RCC 7860 (cell line): Measurements from ENCODE around the gene DBN1.
"Not testable (repeated sequence)": the region's sequence is repeated elsewhere in the genome, so short reads cannot be mapped to it uniquely, and the experiment has no call there.

Experiments used
- DNase-seq: peaks from one replicate; pipeline ENCODE4 v3.0.0-alpha.2; 2015; ENCODE audit warnings: low spot score
- FAIRE-seq: peaks from 2 replicates; lab custom pipeline; 2012; peaks lifted over from hg19 to GRCh38; lab: Jason Lieb, UNC

DBN1 gene

GRCh38 chr5:177491983-177492746 lies 18.7 kb upstream of the DBN1 start:
- no peak for FAIRE-seq
- no peak for DNase-seq

DNA sequence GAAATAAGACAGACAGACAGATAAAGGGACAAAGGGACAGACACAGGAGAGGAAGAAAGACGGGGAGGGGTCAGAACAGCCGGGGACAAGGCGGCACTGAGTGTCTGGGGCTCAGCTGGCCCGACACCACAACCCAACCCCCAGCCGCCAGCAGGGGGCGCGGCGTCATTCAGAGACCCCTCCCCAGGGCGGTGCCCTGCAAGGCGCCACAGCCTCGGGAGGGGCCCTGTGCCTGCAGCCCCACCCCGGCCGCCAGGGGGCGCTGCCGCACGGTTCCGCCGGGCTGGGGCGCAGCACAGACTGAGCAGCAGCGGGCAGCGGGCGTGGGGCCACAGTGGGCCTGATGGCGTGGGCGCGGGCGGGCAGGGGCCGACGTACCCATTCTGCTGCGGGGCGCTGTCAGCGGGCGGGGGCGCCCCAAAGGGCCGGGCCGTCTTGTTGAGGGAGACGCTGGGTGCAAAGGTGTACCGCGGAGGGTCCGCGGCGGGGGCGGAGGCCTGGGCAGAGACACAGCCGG lies 18.1 kb upstream of the DBN1 start:
- no peak for DNase-seq
- FAIRE-seq = no peak

- no peak for DNase-seq
- FAIRE-seq = no peak
Observed at GRCh38 chr5:177490992-177491391, 17.6 kb upstream of the DBN1 start.

DNA sequence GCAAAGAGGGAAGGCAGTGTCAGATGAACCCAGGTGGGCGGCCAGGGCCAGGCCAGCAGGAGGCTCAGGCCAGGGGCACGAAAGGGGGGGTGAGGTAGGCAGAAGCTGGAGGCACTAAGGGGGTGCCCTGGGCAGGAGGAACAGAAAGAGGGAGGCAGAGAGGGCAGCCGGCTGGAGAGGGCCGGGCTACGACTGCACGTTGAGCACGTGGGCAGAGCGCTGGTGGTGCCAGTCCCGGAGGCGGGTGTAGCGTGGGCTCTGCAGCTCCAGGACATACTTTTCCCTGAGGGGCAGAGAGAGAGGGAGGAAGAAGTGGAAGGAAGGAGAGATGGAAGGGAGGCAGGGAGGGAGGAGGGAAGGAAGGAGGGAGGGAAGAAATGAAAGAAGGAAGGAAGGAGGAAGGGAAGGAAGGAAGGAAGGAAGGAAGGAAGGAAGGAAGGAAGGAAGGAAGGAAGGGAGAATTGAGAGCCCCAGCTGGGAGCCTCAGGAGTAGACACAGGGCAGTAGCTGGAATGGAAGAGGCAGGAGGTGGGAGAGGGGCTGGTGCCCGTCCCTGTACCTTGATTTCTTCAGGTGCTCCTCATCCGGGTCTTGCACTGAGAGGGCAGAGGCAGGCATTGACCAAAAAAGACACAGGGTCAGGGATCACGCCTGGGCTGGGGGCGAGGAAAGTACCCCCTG lies 17.0 kb upstream of the DBN1 start:
- no peak for DNase-seq
- no peak for FAIRE-seq

GRCh38 chr5:177489119-177489716 lies 15.8 kb upstream of the DBN1 start:
- DNase-seq (no peak), FAIRE-seq (no peak)

DNA sequence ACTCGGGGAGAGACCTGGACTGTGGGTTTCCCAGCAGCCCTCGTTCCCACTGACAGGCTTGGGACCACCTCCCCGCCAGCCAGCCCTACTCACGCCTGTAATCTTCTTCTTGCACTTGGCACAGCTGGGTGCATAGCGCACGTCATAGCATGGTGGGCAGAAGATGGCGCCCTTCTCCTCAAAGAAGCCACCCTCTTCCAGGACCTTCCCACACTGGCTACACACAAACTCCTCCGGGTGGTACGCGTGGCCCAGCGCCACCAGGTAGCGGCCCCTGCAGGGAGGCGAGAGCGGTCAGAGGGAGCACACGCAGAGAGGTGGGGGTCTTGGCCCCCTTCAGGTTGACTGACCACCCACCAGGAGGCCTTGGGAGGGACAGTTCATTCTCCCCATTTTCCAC lies 14.5 kb upstream of the DBN1 start:
- DNase-seq = no peak
- FAIRE-seq = no peak

DNA sequence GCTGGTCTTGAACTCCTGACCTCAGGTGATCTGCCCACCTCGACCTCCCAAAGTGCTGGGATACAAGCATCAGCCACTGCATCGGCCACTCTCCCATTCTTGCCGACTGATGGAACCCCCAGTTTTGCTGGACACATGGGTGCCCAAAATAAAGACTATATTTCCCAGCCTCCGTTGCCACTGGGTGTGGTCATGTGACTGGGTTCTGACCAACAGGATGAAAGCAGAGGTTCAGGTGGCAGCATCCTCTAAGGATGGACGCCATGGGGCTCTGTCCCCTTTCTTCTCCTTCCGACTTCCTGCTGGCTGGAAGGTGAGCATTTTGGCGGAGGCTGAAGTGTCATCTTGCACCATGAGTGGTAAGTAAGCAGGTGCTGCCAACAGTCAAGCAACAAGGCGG lies 13.7 kb upstream of the DBN1 start:
- DNase-seq (no peak), FAIRE-seq (no peak)

DNA sequence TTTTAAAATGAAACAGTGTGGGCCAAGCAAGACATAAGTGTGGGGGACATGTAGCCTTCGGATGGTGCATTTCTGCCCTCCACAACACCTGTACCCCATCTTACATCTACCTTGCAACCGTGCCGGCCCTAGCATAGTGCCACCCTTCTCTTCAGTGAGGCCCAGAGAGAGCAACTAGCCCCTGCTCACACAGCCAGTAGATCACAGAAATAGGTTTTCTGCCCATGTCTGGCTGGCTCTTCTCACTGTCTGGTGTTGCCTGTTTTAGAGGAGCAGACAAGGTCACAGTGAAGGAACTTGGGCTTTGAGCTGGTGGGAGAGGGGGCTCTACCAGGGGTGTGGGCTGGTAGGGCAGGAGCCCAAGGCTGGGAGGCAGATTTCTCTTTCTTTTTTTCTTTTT lies 12.8 kb upstream of the DBN1 start:
- DNase-seq (no peak), FAIRE-seq (no peak)

DNA sequence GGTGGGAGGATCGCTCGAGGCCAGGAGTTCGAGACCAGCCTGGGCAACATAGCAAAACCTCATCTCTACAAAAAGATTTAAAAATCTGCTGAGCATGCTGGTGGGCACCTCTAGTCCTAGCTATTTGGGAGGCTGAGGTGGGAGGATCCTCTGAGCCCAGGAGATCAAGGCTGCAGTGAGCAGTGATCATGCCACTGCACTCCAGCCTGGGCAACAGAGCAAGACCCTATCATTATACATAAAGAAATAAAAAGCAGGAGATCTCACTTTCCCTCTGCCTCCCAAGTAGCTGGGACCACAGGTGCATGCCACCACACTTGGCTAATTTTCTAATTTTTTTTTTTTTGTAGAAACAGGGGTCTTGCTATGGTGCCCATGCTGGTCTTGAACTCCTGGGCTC lies 12.3 kb upstream of the DBN1 start:
- not testable (repeated sequence) for FAIRE-seq, DNase-seq

DNA sequence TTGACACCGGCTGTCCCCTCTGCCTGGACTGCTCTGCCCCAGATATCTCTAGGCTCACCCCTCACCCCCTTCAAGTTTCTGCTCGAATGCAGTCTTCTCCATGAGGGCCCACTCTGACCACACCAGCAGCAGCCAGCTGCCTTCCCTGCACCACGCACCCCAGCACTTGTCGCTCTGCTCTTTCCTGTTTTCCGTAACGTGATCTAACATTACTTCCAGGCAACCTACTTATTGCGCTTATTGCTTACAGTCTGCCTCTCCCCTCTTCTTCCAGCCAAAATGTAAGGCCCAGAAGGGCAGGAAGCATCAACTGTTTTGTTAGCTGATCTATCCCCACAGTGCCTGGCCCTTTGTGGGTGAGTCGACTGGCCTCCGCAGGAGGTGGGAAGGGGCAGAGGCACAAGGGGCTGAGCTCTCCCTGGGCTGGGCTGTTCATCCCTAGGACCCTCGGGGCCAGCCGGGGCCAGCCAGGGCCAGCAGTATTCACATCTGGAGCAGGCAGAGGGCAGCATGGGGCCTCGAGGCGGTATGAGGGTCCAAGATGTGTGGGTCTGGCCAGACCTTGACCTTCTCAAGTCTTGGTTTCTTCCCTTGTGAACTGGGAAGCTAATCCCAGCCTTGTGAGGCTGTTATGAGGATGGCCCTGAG lies 11.6 kb upstream of the DBN1 start:
- DNase-seq (no peak), FAIRE-seq (no peak)

- DNase-seq (no peak), FAIRE-seq (no peak)
Observed at GRCh38 chr5:177483994-177484901, 10.8 kb upstream of the DBN1 start.

DNA sequence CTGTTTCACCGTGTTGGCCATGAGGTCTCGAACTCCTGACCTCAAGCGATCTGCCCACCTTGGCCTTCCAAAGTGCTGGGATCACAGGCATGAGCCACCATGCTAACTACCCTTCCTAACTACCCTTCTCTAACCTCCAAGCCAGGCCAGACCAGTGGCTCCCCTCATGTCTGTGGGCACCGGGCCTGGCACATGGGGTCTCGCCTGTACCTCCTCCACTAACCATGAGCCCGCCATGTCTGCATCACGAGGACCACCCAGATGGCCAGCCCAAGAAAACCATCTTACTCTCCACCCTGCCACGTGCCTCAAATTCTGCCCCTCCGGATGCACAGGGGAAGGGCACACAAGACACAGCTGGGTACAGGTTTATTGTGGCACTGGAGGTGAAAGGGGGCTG lies 9.6 kb upstream of the DBN1 start:
- FAIRE-seq (no peak), DNase-seq (no peak)

DNA sequence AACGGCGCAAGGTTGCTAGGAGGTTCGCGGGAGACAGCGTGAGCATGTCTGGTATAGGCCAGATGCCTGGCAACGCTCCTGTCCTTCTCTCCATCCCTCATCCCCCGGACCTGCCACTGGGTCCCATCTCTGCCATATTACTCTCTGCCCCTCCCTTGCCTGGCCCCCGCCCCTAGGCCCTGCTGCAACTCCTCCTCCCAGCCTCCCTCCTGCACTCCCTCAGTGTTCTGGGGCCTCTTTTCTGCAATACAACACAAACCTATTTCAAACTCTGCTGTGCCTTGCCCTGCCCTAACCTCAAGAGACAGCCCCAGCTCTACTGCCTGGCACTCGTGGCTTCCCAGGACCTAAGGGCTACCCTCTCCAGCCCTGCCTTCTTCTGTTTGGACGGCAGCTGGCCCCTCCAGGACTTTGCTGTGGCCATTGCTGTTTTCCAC lies 8.9 kb upstream of the DBN1 start:
- FAIRE-seq (no peak), DNase-seq (no peak)

- peak; percentile 21 for FAIRE-seq
- DNase-seq = peak; percentile 49
Observed at GRCh38 chr5:177479774-177480173, 6.3 kb upstream of the DBN1 start.

- no peak for DNase-seq
- no peak for FAIRE-seq
Observed at GRCh38 chr5:177478711-177479646, 5.5 kb upstream of the DBN1 start.

DNA sequence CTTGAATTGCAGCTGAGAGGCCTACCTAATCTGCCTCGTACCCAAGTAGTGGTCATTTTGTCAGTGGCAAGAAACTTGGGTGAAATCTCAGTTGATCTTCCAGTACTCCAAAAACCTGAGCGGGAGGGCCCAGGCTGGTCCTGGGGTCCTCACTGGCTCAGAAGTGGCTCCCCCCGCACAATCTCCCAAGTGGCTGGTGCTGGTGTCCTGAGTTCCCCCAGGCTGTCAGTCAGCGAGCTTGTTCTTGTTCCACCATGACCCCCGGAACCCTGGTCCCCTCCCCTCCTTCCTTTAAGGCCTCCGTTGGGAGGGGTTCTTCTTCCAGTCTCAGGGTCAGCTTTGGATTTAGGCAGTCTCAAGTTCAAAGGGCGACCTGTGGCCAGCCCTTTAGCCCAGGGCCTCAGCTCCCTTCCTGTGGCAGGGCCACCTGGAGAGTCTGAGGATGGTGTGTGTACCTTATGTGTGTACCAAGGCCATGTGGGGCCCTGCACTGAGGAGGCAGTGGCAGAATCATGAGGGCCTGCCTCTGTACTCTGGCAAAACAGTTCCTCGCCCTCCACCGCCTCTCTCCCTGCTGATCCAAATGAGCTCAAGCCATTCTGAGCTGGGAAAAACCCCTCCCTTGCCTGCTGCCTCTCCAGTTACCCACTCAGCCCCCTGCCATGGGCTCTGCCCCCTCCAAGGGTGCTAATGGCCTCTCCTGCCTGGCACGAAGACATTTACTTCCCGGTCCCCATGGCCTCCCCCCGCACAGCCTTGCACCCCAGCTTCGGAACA lies 4.5 kb upstream of the DBN1 start:
- FAIRE-seq = no peak
- DNase-seq = no peak

- DNase-seq = no peak
- no peak for FAIRE-seq
Observed at GRCh38 chr5:177476531-177477233, 3.2 kb upstream of the DBN1 start.
